Measurements from ENCODE around the gene TWNK.

- TF ChIP-seq CTCF (IDR thresholded peaks at IDR 0.05; ENCODE audit: low read depth, low read length) = no peak
- no peak for TF ChIP-seq EZH2phosphoT487 (IDR thresholded peaks at IDR 0.05; ENCODE audit: low read depth)
Observed at GRCh38 chr10:101027106-101027720, 39.9 kb downstream of the TWNK start.

Measured in OCI-LY3 (cell line).